SK-N-SH (cell line): ENCODE measurements around the gene STX11. TPM values are rescaled to one million over a fixed set of nuclear protein-coding genes. Genes with fewer than 3 reads are reported as not detected.

Experiments
- CTCF ChIA-PET: fragments of 300-600, 350-600 bp; formaldehyde crosslinking; extraction: SDS; loops from one replicate; lab custom pipeline; 2021; lab: Yijun Ruan, JAX
- POLR2A ChIA-PET: fragments of 350-600 bp; sonication (Branson Sonifier 250); formaldehyde crosslinking; extraction: SDS; loops from one replicate; lab custom pipeline; 2020; ENCODE audit warnings: antibody characterized with exemption, inconsistent platforms; lab: Yijun Ruan, JAX
- DNase-seq: peaks from one replicate; pipeline ENCODE4 v3.0.0; 2012
- H2AFZ ChIP-seq: fragments of 200-600 bp; sonication (generic); 2 replicates; pipeline ENCODE4 v1.8.1; 2016; ENCODE audit warnings: antibody characterized with exemption, mild to moderate bottlenecking, low read depth
- H3F3A ChIP-seq: fragments of 200-600 bp; sonication (generic); replicated peaks from 2 replicates; pipeline ENCODE3; 2016; ENCODE audit warnings: antibody characterized with exemption, mild to moderate bottlenecking; ENCODE audit not compliant: insufficient read depth
- H3K27ac ChIP-seq, 2 experiments: fragments of 200-500 bp in 1 of 2; fragments of 200-600 bp in 1 of 2; sonication (Bioruptor generic) in 1 of 2; sonication (generic), shearing (Covaris generic) in 1 of 2; 2 replicates each; pipeline versions ENCODE4 v1.5.1 to v1.6.1; 2014 to 2016; ENCODE audit warnings: low read depth in 2 of 2, inconsistent platforms in 1 of 2, low read length in 1 of 2, mild to moderate bottlenecking in 1 of 2, mixed read lengths in 1 of 2
- H3K27me3 ChIP-seq: fragments of 200-600 bp; sonication (generic), shearing (Covaris generic); 2 replicates; pipeline ENCODE4 v1.6.1; 2016; ENCODE audit warnings: mixed run types; ENCODE audit not compliant: insufficient read depth
- H3K36me3 ChIP-seq, 2 experiments: fragments of 200-500 bp in 1 of 2; fragments of 200-600 bp in 1 of 2; sonication (Bioruptor generic) in 1 of 2; sonication (generic) in 1 of 2; replicated peaks in 1 of 2; 2 replicates each; pipeline versions ENCODE3 to v1.5.1; 2014 to 2016; ENCODE audit warnings: low read length in 1 of 2, mild to moderate bottlenecking in 1 of 2; ENCODE audit not compliant: insufficient read depth in 2 of 2, control insufficient read depth in 1 of 2
- H3K4me1 ChIP-seq, 2 experiments: fragments of 200-500 bp in 1 of 2; fragments of 200-600 bp in 1 of 2; sonication (Bioruptor generic) in 1 of 2; sonication (generic), shearing (Covaris generic) in 1 of 2; 2 replicates each; pipeline versions ENCODE4 v1.5.1 to v1.6.1; 2014 to 2016; ENCODE audit warnings: low read depth in 1 of 2, low read length in 1 of 2, mixed run types in 1 of 2; ENCODE audit not compliant: insufficient read depth in 2 of 2, control insufficient read depth in 1 of 2
- H3K4me2 ChIP-seq: fragments of 200-600 bp; sonication (generic), shearing (Covaris generic); 2 replicates; pipeline ENCODE4 v1.6.1; 2017; ENCODE audit warnings: mixed run types
- H3K4me3 ChIP-seq, 2 experiments: fragments of 200-500 bp in 1 of 2; fragments of 200-600 bp in 1 of 2; sonication (Bioruptor generic) in 1 of 2; sonication (generic), shearing (Covaris generic) in 1 of 2; 2 replicates each; pipeline versions ENCODE4 v1.5.1 to v1.8.1; 2014 to 2016; ENCODE audit warnings: low read depth in 2 of 2, inconsistent platforms in 1 of 2, low read length in 1 of 2, mild to moderate bottlenecking in 1 of 2, mixed read lengths in 1 of 2, moderate library complexity in 1 of 2
- H3K79me2 ChIP-seq: fragments of 200-600 bp; sonication (generic); 2 replicates; pipeline ENCODE4 v1.8.1; 2017; ENCODE audit warnings: mild to moderate bottlenecking; ENCODE audit not compliant: insufficient read depth
- H3K9ac ChIP-seq: fragments of 200-600 bp; sonication (generic); 2 replicates; pipeline ENCODE4 v1.6.1; 2017; ENCODE audit warnings: mixed run types
- H3K9me2 ChIP-seq: fragments of 200-600 bp; sonication (generic); 2 replicates; pipeline ENCODE4 v1.6.1; 2017; ENCODE audit warnings: mixed run types
- H3K9me3 ChIP-seq: fragments of 200-600 bp; sonication (generic); 2 replicates; pipeline ENCODE4 v1.6.1; 2017; ENCODE audit warnings: mixed run types, mild to moderate bottlenecking, moderate library complexity
- H4K20me1 ChIP-seq: fragments of 200-600 bp; sonication (generic); 2 replicates; pipeline ENCODE4 v1.6.1; 2017; ENCODE audit warnings: mild to moderate bottlenecking, mixed run types; ENCODE audit not compliant: insufficient read depth
- EP300 ChIP-seq, 2 experiments: IDR thresholded peaks; 2 replicates each; pipeline versions ENCODE4 v1.4.0 to v1.6.1; 2012; ENCODE audit warnings: borderline replicate concordance in 1 of 2, low read depth in 1 of 2, low read length in 1 of 2
- FOXJ3 ChIP-seq: sonication (generic); formaldehyde crosslinking; IDR thresholded peaks from 2 replicates; pipeline ENCODE4 v1.5.1; 2020; ENCODE audit warnings: mild to moderate bottlenecking, missing genetic modification reagents
- MXI1 ChIP-seq: IDR thresholded peaks from 2 replicates; pipeline ENCODE4 v1.6.1; 2012; ENCODE audit warnings: mild to moderate bottlenecking, low read depth, low read length, improper control_type of control experiment
- NFIC ChIP-seq: IDR thresholded peaks from 2 replicates; pipeline ENCODE4 v1.4.0; 2012; ENCODE audit warnings: borderline replicate concordance
- RAD21 ChIP-seq: IDR thresholded peaks from 2 replicates; pipeline ENCODE4 v1.6.1; 2012; ENCODE audit warnings: mild to moderate bottlenecking, low read length
- RCOR1 ChIP-seq: fragments of 150-350 bp; IDR thresholded peaks from 2 replicates; pipeline ENCODE4 v1.6.1; 2017; ENCODE audit warnings: antibody characterized with exemption, low read length
- TAF1 ChIP-seq: IDR thresholded peaks from 2 replicates; pipeline ENCODE4 v1.6.1; 2012; ENCODE audit warnings: low read depth, mild to moderate bottlenecking, low read length, moderate library complexity, borderline replicate concordance
- YY1 ChIP-seq: IDR thresholded peaks from 2 replicates; pipeline ENCODE4 v1.4.0; 2012; ENCODE audit warnings: low read depth, mild to moderate bottlenecking
- WGBS: methylation state at CpG from one replicate; pipeline ENCODE4 v1.1.6; 2017; ENCODE audit warnings: low lambda C conversion rate; 5-methylcytosine and 5-hydroxymethylcytosine counted together
- polyA plus RNA-seq, 3 experiments: library from polyadenylated mRNA; depleted of rRNA; stranded (reverse); fragments of >200 nt; gene quantifications; 2 replicates each; pipeline ENCODE4 v1.2.3, GENCODE V29; 2012
- TF ChIP-seq, protein P1 (sequence below): IDR thresholded peaks from 2 replicates; pipeline ENCODE4 v1.4.0; 2012; ENCODE audit warnings: low read depth, borderline replicate concordance
- TF ChIP-seq, protein P2 (sequence below): fragments of 150-350 bp; IDR thresholded peaks from 2 replicates; pipeline ENCODE4 v1.6.1; 2017; ENCODE audit warnings: antibody characterized with exemption, low read length, low read depth, borderline replicate concordance
- TF ChIP-seq, protein P3 (sequence below): IDR thresholded peaks from 2 replicates; pipeline ENCODE4 v1.6.1; 2012; ENCODE audit warnings: mild to moderate bottlenecking, low read depth, low read length, moderate library complexity
- TF ChIP-seq, protein P4 (sequence below): fragments of 150-350 bp; IDR thresholded peaks from 2 replicates; pipeline ENCODE4 v1.6.1; 2016; ENCODE audit warnings: mild to moderate bottlenecking, low read depth, low read length

STX11 gene
- polyA plus RNA-seq, 1 of the 3 experiments (the other 2 are of a cell fraction) = 0.15 TPM

DNA sequence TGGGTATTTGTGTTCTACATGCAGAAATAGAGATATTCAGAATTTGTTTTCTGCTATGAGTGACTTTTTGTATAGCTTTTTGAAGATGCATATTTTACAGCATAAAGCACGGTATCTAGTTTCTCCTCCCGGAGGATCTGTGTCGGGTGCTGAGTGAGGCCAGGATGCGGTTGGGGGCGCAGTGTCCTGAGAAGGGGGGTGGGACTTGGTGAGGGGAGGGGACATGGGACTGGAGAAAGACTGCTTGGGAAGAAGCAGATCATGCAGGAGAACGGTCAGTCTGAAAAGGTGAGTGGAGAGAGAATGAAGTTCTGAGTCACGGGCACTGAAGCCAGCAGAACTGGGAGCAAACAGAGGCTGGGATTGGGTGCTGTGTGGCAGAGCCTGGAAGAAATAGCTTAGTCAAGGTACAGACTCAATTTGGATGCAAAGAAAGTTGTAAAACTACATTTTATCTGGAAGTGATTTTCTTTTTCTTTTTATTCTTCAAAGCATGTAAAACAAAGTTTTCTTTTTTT lies 44.0 kb downstream of the STX11 start:
- Histone ChIP-seq H3K4me2 (no peak overlapping the region), H2AFZ (0 out of 2 replicates have a peak overlapping the region, but pooled peaks have one; percentile 46), H3K9me2 (no peaks in the 10 kb centered on the region), H4K20me1 (no peaks in the 10 kb centered on the region), H3K9me3 (no peaks in the 10 kb centered on the region), H3K36me3 (no peaks in the 10 kb centered on the region), H3K27ac (no peak overlapping the region), H3K27me3 (no peaks in the 10 kb centered on the region; the same call in 1 of the 2 replicates), H3K9ac (no peak overlapping the region), H3K4me1 (no peaks in the 10 kb centered on the region)
- CTCF ChIA-PET = interaction anchor here (1.0 kb wide), 1 partner anchor 13 kb away, joined by 3 read pairs; no protein-coding TSS in a partner anchor
- POLR2A ChIA-PET = no interaction called here
- WGBS = 15% methylated on average over 7 of the region's 7 CpGs
- no peak for DNase-seq
- TF ChIP-seq, protein P1, sequence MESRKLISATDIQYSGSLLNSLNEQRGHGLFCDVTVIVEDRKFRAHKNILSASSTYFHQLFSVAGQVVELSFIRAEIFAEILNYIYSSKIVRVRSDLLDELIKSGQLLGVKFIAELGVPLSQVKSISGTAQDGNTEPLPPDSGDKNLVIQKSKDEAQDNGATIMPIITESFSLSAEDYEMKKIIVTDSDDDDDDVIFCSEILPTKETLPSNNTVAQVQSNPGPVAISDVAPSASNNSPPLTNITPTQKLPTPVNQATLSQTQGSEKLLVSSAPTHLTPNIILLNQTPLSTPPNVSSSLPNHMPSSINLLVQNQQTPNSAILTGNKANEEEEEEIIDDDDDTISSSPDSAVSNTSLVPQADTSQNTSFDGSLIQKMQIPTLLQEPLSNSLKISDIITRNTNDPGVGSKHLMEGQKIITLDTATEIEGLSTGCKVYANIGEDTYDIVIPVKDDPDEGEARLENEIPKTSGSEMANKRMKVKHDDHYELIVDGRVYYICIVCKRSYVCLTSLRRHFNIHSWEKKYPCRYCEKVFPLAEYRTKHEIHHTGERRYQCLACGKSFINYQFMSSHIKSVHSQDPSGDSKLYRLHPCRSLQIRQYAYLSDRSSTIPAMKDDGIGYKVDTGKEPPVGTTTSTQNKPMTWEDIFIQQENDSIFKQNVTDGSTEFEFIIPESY = no peak
- TF ChIP-seq NFIC (no peak), MXI1 (no peak), EP300 (IDR thresholded peaks at IDR 0.05; ENCODE audit: borderline replicate concordance in 1 of 2, low read depth in 1 of 2, low read length in 1 of 2) (no peak), RAD21 (no peak), RCOR1 (no peak), TAF1 (no peak), FOXJ3 (CRISPR knock-in tag) (no peak), YY1 (no peak)
- TF ChIP-seq, protein P2, sequence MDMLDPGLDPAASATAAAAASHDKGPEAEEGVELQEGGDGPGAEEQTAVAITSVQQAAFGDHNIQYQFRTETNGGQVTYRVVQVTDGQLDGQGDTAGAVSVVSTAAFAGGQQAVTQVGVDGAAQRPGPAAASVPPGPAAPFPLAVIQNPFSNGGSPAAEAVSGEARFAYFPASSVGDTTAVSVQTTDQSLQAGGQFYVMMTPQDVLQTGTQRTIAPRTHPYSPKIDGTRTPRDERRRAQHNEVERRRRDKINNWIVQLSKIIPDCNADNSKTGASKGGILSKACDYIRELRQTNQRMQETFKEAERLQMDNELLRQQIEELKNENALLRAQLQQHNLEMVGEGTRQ = no peak
- TF ChIP-seq, protein P3, sequence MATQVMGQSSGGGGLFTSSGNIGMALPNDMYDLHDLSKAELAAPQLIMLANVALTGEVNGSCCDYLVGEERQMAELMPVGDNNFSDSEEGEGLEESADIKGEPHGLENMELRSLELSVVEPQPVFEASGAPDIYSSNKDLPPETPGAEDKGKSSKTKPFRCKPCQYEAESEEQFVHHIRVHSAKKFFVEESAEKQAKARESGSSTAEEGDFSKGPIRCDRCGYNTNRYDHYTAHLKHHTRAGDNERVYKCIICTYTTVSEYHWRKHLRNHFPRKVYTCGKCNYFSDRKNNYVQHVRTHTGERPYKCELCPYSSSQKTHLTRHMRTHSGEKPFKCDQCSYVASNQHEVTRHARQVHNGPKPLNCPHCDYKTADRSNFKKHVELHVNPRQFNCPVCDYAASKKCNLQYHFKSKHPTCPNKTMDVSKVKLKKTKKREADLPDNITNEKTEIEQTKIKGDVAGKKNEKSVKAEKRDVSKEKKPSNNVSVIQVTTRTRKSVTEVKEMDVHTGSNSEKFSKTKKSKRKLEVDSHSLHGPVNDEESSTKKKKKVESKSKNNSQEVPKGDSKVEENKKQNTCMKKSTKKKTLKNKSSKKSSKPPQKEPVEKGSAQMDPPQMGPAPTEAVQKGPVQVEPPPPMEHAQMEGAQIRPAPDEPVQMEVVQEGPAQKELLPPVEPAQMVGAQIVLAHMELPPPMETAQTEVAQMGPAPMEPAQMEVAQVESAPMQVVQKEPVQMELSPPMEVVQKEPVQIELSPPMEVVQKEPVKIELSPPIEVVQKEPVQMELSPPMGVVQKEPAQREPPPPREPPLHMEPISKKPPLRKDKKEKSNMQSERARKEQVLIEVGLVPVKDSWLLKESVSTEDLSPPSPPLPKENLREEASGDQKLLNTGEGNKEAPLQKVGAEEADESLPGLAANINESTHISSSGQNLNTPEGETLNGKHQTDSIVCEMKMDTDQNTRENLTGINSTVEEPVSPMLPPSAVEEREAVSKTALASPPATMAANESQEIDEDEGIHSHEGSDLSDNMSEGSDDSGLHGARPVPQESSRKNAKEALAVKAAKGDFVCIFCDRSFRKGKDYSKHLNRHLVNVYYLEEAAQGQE = no peak
- TF ChIP-seq, protein P4, sequence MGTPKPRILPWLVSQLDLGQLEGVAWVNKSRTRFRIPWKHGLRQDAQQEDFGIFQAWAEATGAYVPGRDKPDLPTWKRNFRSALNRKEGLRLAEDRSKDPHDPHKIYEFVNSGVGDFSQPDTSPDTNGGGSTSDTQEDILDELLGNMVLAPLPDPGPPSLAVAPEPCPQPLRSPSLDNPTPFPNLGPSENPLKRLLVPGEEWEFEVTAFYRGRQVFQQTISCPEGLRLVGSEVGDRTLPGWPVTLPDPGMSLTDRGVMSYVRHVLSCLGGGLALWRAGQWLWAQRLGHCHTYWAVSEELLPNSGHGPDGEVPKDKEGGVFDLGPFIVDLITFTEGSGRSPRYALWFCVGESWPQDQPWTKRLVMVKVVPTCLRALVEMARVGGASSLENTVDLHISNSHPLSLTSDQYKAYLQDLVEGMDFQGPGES = no peak
- TF ChIP-seq, all 33 proteins: peak for 0
- H3K79me2 ChIP-seq = no peaks in the 10 kb centered on the region
- no peak overlapping the region for H3K4me3 ChIP-seq
- no peaks in the 10 kb centered on the region for H3F3A ChIP-seq
